ENCODE results near the gene VSIG8.

VSIG8 gene

GRCh38 chr1:159804924-159805323 is 57.5 kb downstream of the VSIG8 start:
- in situ Hi-C loops (cut with MboI; ENCODE audit: low pct_unique_long_range_greater_than_20kb, low sequenced_read_pairs) = no loop called here
- no peak for DNase-seq

Data from KBM-7 (cell line).